Measurements from ENCODE around the gene SRP68. TPM values are rescaled to one million over a fixed set of nuclear protein-coding genes. Genes with fewer than 3 reads are reported as not detected.
A peak's percentile ranks its signal among the peaks of the same experiment; 100 is the strongest.

Gene SRP68
- total RNA-seq, 2 experiments from 2014 or later = 106 to 108 TPM

- Histone ChIP-seq H3K27ac (ENCODE audit: low read depth in 1 of 2, low read length in 2 of 2) (no peak overlapping the region), H3K36me3 (ENCODE audit: insufficient read depth, low read length) (peaks cover 3% of the 10 kb centered on the region), H3K4me1 (ENCODE audit: insufficient read depth, low read length) (peaks cover 65% of the 10 kb centered on the region), H3K4me3 (ENCODE audit: low read length) (no peak overlapping the region), H3K9me3 (ENCODE audit: control insufficient read depth in 1 of 2, insufficient read depth in 1 of 2, low read length in 2 of 2) (peaks cover 0 to 20% of the 10 kb centered on the region in 2 experiments), H3K27me3 (ENCODE audit: control insufficient read depth in 1 of 2, insufficient read depth in 2 of 2, low read length in 2 of 2) (peaks cover 33 to 35% of the 10 kb centered on the region in 2 experiments)
- DNase-seq (no peak), ATAC-seq (ENCODE audit: poor library complexity) (no peak)
- ChIA-PET CTCF (no interaction called here), POLR2A (interaction anchor here (0.7 to 1.8 kb wide), 2 partner anchors 16 to 390 kb away, joined by 4 to 6 read pairs; no protein-coding TSS in a partner anchor)
- no peaks in the 10 kb centered on the region for H3K9me3 Mint-ChIP-seq
- intact Hi-C loops (cut with DNase I, micrococcal nuclease) = no loop called here
- H3K4me3 Mint-ChIP-seq = no peak overlapping the region
- H3K36me3 Mint-ChIP-seq (ENCODE audit: low read depth) = no peaks in the 10 kb centered on the region
- peaks cover 40% of the 10 kb centered on the region for H3K27me3 Mint-ChIP-seq
- no peak for TF ChIP-seq CTCF (IDR thresholded peaks at IDR 0.05)
- no peak overlapping the region for H3K27ac Mint-ChIP-seq
- peaks cover 48% of the 10 kb centered on the region for H3K4me1 Mint-ChIP-seq (ENCODE audit: low read depth)
Measured at GRCh38 chr17:76077584-76078110, 5.3 kb upstream of the SRP68 start.

GRCh38 chr17:76076765-76077583 is 4.7 kb upstream of the SRP68 start:
- Mint-ChIP-seq H3K36me3 (ENCODE audit: low read depth) (peaks cover 4% of the 10 kb centered on the region), H3K27ac (peak overlapping the region; percentile 84), H3K4me1 (ENCODE audit: low read depth) (peaks cover 54% of the 10 kb centered on the region), H3K4me3 (peak overlapping the region; percentile 87), H3K9me3 (no peaks in the 10 kb centered on the region), H3K27me3 (peaks cover 40% of the 10 kb centered on the region)
- no peak overlapping the region for H3K27ac ChIP-seq (ENCODE audit: low read depth in 1 of 2, low read length in 2 of 2)
- H3K4me3 ChIP-seq (ENCODE audit: low read length) = peak overlapping the region; percentile 41
- TF ChIP-seq CTCF (IDR thresholded peaks at IDR 0.05) = no peak
- H3K36me3 ChIP-seq (ENCODE audit: insufficient read depth, low read length) = no peaks in the 10 kb centered on the region
- POLR2A ChIA-PET = interaction anchor here (0.8 to 1.8 kb wide), 3 partner anchors 12 to 15 kb away, joined by 3 to 4 read pairs (median 4); no protein-coding TSS in a partner anchor
- DNase-seq (peak in 13 of 14 experiments; percentile 17 to 85 (median 53)), ATAC-seq (ENCODE audit: poor library complexity) (peak; percentile 54)
- peaks cover 33 to 35% of the 10 kb centered on the region in 2 experiments for H3K27me3 ChIP-seq (ENCODE audit: control insufficient read depth in 1 of 2, insufficient read depth in 2 of 2, low read length in 2 of 2)
- CTCF ChIA-PET = no interaction called here
- H3K4me1 ChIP-seq (ENCODE audit: insufficient read depth, low read length) = peaks cover 67% of the 10 kb centered on the region
- intact Hi-C loops (cut with DNase I, micrococcal nuclease) = no loop called here
- peaks cover 0 to 20% of the 10 kb centered on the region in 2 experiments for H3K9me3 ChIP-seq (ENCODE audit: control insufficient read depth in 1 of 2, insufficient read depth in 1 of 2, low read length in 2 of 2)

- Histone ChIP-seq H3K4me3 (ENCODE audit: low read length) (peak overlapping the region; percentile 41), H3K9me3 (ENCODE audit: control insufficient read depth in 1 of 2, insufficient read depth in 1 of 2, low read length in 2 of 2) (peaks cover 0 to 20% of the 10 kb centered on the region in 2 experiments), H3K4me1 (ENCODE audit: insufficient read depth, low read length) (peaks cover 67% of the 10 kb centered on the region), H3K27me3 (ENCODE audit: control insufficient read depth in 1 of 2, insufficient read depth in 2 of 2, low read length in 2 of 2) (peaks cover 33 to 35% of the 10 kb centered on the region in 2 experiments), H3K27ac (ENCODE audit: low read depth in 1 of 2, low read length in 2 of 2) (no peak overlapping the region), H3K36me3 (ENCODE audit: insufficient read depth, low read length) (no peaks in the 10 kb centered on the region)
- no peaks in the 10 kb centered on the region for H3K9me3 Mint-ChIP-seq
- ChIA-PET CTCF (interaction anchor here (0.7 kb wide), 1 partner anchor 203 kb away, joined by 3 read pairs; no protein-coding TSS in a partner anchor), POLR2A (interaction anchor here (0.8 to 1.8 kb wide), 5 partner anchors 13 to 47 kb away, joined by 3 to 6 read pairs (median 4); partner anchors contain the start of gene EXOC7)
- no peak for ATAC-seq (ENCODE audit: poor library complexity)
- H3K27ac Mint-ChIP-seq = peak overlapping the region; percentile 84
- DNase-seq = peak in 2 of 14 experiments; percentile 13 to 30
- TF ChIP-seq CTCF (IDR thresholded peaks at IDR 0.05) = no peak
- H3K4me3 Mint-ChIP-seq = peak overlapping the region; percentile 87
- H3K36me3 Mint-ChIP-seq (ENCODE audit: low read depth) = peaks cover 10% of the 10 kb centered on the region
- intact Hi-C loops (cut with DNase I, micrococcal nuclease) = no loop called here
- H3K27me3 Mint-ChIP-seq = peaks cover 40% of the 10 kb centered on the region
- H3K4me1 Mint-ChIP-seq (ENCODE audit: low read depth) = peaks cover 60% of the 10 kb centered on the region
Measured at GRCh38 chr17:76076146-76076764, 3.9 kb upstream of the SRP68 start.
